Stimulated activated memory B cell treated with anti-CD40 and anti-IgM and Interleukin-4, amounts not matched to agents 10 μg/mL and 1 μg/mL and 100 μg/mL, for 72 hours (primary cell): ENCODE data around the gene STK32B.

ENCODE experiments used
- ATAC-seq: fragments of 150-1000 bp; cut with Tn5 transposase; 2 replicates; pipeline ENCODE4 v1.10.0; 2021
- H3K27ac Mint-ChIP-seq: one replicate; pipeline ENCODE4 v1.8.0; 2022; ENCODE audit warnings: mild to moderate bottlenecking, mixed read lengths
- H3K27me3 Mint-ChIP-seq: one replicate; pipeline ENCODE4 v1.8.0; 2022; ENCODE audit warnings: mixed read lengths
- H3K36me3 Mint-ChIP-seq: one replicate; pipeline ENCODE4 v1.8.0; 2022; ENCODE audit warnings: mixed read lengths
- H3K4me1 Mint-ChIP-seq: one replicate; pipeline ENCODE4 v1.8.0; 2022; ENCODE audit warnings: mixed read lengths
- H3K4me3 Mint-ChIP-seq: one replicate; pipeline ENCODE4 v1.8.0; 2022; ENCODE audit warnings: mild to moderate bottlenecking, moderate library complexity, mixed read lengths
- H3K9me3 Mint-ChIP-seq: one replicate; pipeline ENCODE4 v1.8.0; 2022; ENCODE audit warnings: mixed read lengths

STK32B gene

GRCh38 chr4:5489260-5489659 lies 438.0 kb downstream of the STK32B start:
- Mint-ChIP-seq H3K27ac (no peak overlapping the region), H3K4me1 (no peaks in the 10 kb centered on the region), H3K4me3 (no peak overlapping the region), H3K27me3 (no peaks in the 10 kb centered on the region), H3K36me3 (no peaks in the 10 kb centered on the region), H3K9me3 (peaks cover 14% of the 10 kb centered on the region)
- no peak for ATAC-seq

GRCh38 chr4:5497489-5497888 lies 446.2 kb downstream of the STK32B start:
- no peaks in the 10 kb centered on the region for H3K27me3 Mint-ChIP-seq
- no peak for ATAC-seq
- no peak overlapping the region for H3K4me3 Mint-ChIP-seq
- H3K4me1 Mint-ChIP-seq: no peaks in the 10 kb centered on the region
- H3K36me3 Mint-ChIP-seq: no peaks in the 10 kb centered on the region
- H3K27ac Mint-ChIP-seq: no peak overlapping the region
- H3K9me3 Mint-ChIP-seq: peaks cover 8% of the 10 kb centered on the region

GRCh38 chr4:5500165-5500564 lies 448.9 kb downstream of the STK32B start:
- no peak overlapping the region for H3K27ac Mint-ChIP-seq
- no peak for ATAC-seq
- no peak overlapping the region for H3K4me3 Mint-ChIP-seq
- no peaks in the 10 kb centered on the region for H3K27me3 Mint-ChIP-seq
- H3K4me1 Mint-ChIP-seq: no peaks in the 10 kb centered on the region
- H3K9me3 Mint-ChIP-seq: peaks cover 1% of the 10 kb centered on the region
- no peaks in the 10 kb centered on the region for H3K36me3 Mint-ChIP-seq

GRCh38 chr4:5503336-5503936 lies 452.2 kb downstream of the STK32B start:
- Mint-ChIP-seq H3K36me3 (no peaks in the 10 kb centered on the region), H3K9me3 (peaks cover 2% of the 10 kb centered on the region), H3K27me3 (no peaks in the 10 kb centered on the region), H3K4me3 (no peak overlapping the region), H3K4me1 (no peaks in the 10 kb centered on the region), H3K27ac (no peak overlapping the region)
- no peak for ATAC-seq

- no peak overlapping the region for H3K27ac Mint-ChIP-seq
Measured at GRCh38 chr4:5504486-5504885, 453.2 kb downstream of the STK32B start.

GRCh38 chr4:5510504-5510903 lies 459.2 kb downstream of the STK32B start:
- Mint-ChIP-seq H3K27me3 (no peaks in the 10 kb centered on the region), H3K9me3 (peaks cover 2% of the 10 kb centered on the region), H3K27ac (no peak overlapping the region), H3K36me3 (no peaks in the 10 kb centered on the region), H3K4me1 (no peaks in the 10 kb centered on the region), H3K4me3 (no peak overlapping the region)
- ATAC-seq: no peak

More at GRCh38 chr4:5504486-5504885, 453.2 kb downstream of the STK32B start:
- Mint-ChIP-seq H3K27me3 (no peaks in the 10 kb centered on the region), H3K4me1 (no peaks in the 10 kb centered on the region), H3K9me3 (peaks cover 2% of the 10 kb centered on the region), H3K4me3 (no peak overlapping the region), H3K36me3 (no peaks in the 10 kb centered on the region)
- no peak for ATAC-seq

GRCh38 chr4:5511791-5512190 lies 460.5 kb downstream of the STK32B start:
- H3K27me3 Mint-ChIP-seq: no peaks in the 10 kb centered on the region
- no peak overlapping the region for H3K27ac Mint-ChIP-seq
- no peaks in the 10 kb centered on the region for H3K36me3 Mint-ChIP-seq
- H3K9me3 Mint-ChIP-seq: no peaks in the 10 kb centered on the region
- no peak for ATAC-seq
- H3K4me3 Mint-ChIP-seq: no peak overlapping the region
- H3K4me1 Mint-ChIP-seq: no peaks in the 10 kb centered on the region

- H3K4me3 Mint-ChIP-seq: no peak overlapping the region
- H3K27ac Mint-ChIP-seq: no peak overlapping the region
- H3K36me3 Mint-ChIP-seq: no peaks in the 10 kb centered on the region
- H3K4me1 Mint-ChIP-seq: no peaks in the 10 kb centered on the region
- H3K9me3 Mint-ChIP-seq: peaks cover 2% of the 10 kb centered on the region
- no peak for ATAC-seq
- H3K27me3 Mint-ChIP-seq: no peaks in the 10 kb centered on the region
Measured at GRCh38 chr4:5515646-5516045, 464.4 kb downstream of the STK32B start.

GRCh38 chr4:5517372-5517771 lies 466.1 kb downstream of the STK32B start:
- no peak overlapping the region for H3K4me3 Mint-ChIP-seq
- peaks cover 2% of the 10 kb centered on the region for H3K9me3 Mint-ChIP-seq
- H3K27me3 Mint-ChIP-seq: no peaks in the 10 kb centered on the region
- H3K36me3 Mint-ChIP-seq: no peaks in the 10 kb centered on the region
- H3K4me1 Mint-ChIP-seq: no peaks in the 10 kb centered on the region
- no peak overlapping the region for H3K27ac Mint-ChIP-seq
- no peak for ATAC-seq

GRCh38 chr4:5524446-5525299 lies 473.4 kb downstream of the STK32B start:
- Mint-ChIP-seq H3K27ac (no peak overlapping the region), H3K9me3 (peaks cover 9% of the 10 kb centered on the region), H3K4me1 (no peaks in the 10 kb centered on the region), H3K27me3 (no peaks in the 10 kb centered on the region), H3K36me3 (no peaks in the 10 kb centered on the region), H3K4me3 (no peak overlapping the region)
- ATAC-seq: no peak

- H3K27ac Mint-ChIP-seq: no peak overlapping the region
- no peaks in the 10 kb centered on the region for H3K27me3 Mint-ChIP-seq
- H3K36me3 Mint-ChIP-seq: no peaks in the 10 kb centered on the region
- ATAC-seq: no peak
- no peak overlapping the region for H3K4me3 Mint-ChIP-seq
- H3K4me1 Mint-ChIP-seq: no peaks in the 10 kb centered on the region
- peaks cover 9% of the 10 kb centered on the region for H3K9me3 Mint-ChIP-seq
Measured at GRCh38 chr4:5526080-5526846, 475.0 kb downstream of the STK32B start.

GRCh38 chr4:5527211-5527610 lies 475.9 kb downstream of the STK32B start:
- Mint-ChIP-seq H3K27me3 (no peaks in the 10 kb centered on the region), H3K27ac (no peak overlapping the region), H3K4me3 (no peak overlapping the region), H3K9me3 (peaks cover 9% of the 10 kb centered on the region), H3K4me1 (no peaks in the 10 kb centered on the region), H3K36me3 (no peaks in the 10 kb centered on the region)
- no peak for ATAC-seq

- ATAC-seq: no peak
- Mint-ChIP-seq H3K36me3 (no peaks in the 10 kb centered on the region), H3K27ac (no peak overlapping the region), H3K27me3 (no peaks in the 10 kb centered on the region), H3K9me3 (peaks cover 12% of the 10 kb centered on the region), H3K4me1 (no peaks in the 10 kb centered on the region), H3K4me3 (no peak overlapping the region)
Measured at GRCh38 chr4:5528031-5528436, 476.8 kb downstream of the STK32B start.

- Mint-ChIP-seq H3K27me3 (no peaks in the 10 kb centered on the region), H3K4me1 (no peaks in the 10 kb centered on the region), H3K36me3 (no peaks in the 10 kb centered on the region), H3K27ac (no peak overlapping the region), H3K4me3 (no peak overlapping the region), H3K9me3 (peaks cover 23% of the 10 kb centered on the region)
- no peak for ATAC-seq
Measured at GRCh38 chr4:5532100-5532499, 480.8 kb downstream of the STK32B start.

- no peaks in the 10 kb centered on the region for H3K27me3 Mint-ChIP-seq
- no peaks in the 10 kb centered on the region for H3K36me3 Mint-ChIP-seq
- no peaks in the 10 kb centered on the region for H3K4me1 Mint-ChIP-seq
- H3K4me3 Mint-ChIP-seq: no peak overlapping the region
- H3K9me3 Mint-ChIP-seq: peaks cover 5% of the 10 kb centered on the region
- H3K27ac Mint-ChIP-seq: no peak overlapping the region
- no peak for ATAC-seq
Measured at GRCh38 chr4:5539584-5539983, 488.3 kb downstream of the STK32B start.
